ENCODE data around the gene RAPGEF1.

Gene RAPGEF1

DNA sequence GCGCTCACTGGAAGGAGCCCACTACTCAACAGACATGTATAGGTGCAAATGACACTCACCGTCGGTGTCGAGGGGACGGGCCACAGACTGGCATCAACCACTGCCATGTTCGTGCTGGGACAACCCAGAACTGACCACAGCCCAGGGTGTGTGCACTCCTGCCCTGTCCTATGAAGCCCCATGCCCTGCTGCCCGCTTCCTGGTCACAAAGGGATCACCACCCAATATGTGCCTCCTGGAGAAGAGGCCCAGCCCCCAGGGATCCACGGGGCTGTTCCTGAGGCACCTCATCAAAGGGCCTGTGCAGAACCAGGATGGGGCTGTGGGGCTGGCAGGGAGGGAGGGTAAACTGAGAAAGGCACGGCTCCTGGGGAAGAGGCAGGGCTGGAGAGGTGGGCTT, 151.5 kb downstream of the RAPGEF1 start:
- DNase-seq = no peak
- no peak overlapping the region for H3K9ac ChIP-seq (ENCODE audit: low read length)
- H3K9me2 ChIP-seq (replicated peaks; ENCODE audit: insufficient read depth, low read length) = no peaks in the 10 kb centered on the region
- no peaks in the 10 kb centered on the region for H4K20me1 ChIP-seq (ENCODE audit: insufficient read depth, low read length)
- no peak overlapping the region for H2AFZ ChIP-seq (ENCODE audit: low read length)
- no peaks in the 10 kb centered on the region for H3F3A ChIP-seq (ENCODE audit: insufficient read depth, low read length)
- H3K27ac ChIP-seq (ENCODE audit: low read length) = no peak overlapping the region
- no peak overlapping the region for H3K4me3 ChIP-seq (ENCODE audit: low read length)
- no peaks in the 10 kb centered on the region for H3K4me1 ChIP-seq (ENCODE audit: low read length)
- H3K79me2 ChIP-seq (ENCODE audit: low read length) = no peaks in the 10 kb centered on the region
- no peak overlapping the region for H3K4me2 ChIP-seq (ENCODE audit: low read depth, low read length)
- 0 out of 2 replicates have a peak, but pooled peaks cover 8% of the 10 kb centered on the region for H3K36me3 ChIP-seq (replicated peaks; ENCODE audit: insufficient read depth, low read length)
- no peaks in the 10 kb centered on the region for H3K9me3 ChIP-seq (replicated peaks; ENCODE audit: insufficient read depth, low read length)
- no peaks in the 10 kb centered on the region for H3K27me3 ChIP-seq (replicated peaks; ENCODE audit: insufficient read depth, low read length)
- TF ChIP-seq EZH2phosphoT487 (IDR thresholded peaks at IDR 0.05; ENCODE audit: low read length) (no peak), EZH2 (optimal IDR thresholded peaks at IDR 0.05; ENCODE audit: low read depth, low read length) (no peak)
- TF ChIP-seq, protein P1, sequence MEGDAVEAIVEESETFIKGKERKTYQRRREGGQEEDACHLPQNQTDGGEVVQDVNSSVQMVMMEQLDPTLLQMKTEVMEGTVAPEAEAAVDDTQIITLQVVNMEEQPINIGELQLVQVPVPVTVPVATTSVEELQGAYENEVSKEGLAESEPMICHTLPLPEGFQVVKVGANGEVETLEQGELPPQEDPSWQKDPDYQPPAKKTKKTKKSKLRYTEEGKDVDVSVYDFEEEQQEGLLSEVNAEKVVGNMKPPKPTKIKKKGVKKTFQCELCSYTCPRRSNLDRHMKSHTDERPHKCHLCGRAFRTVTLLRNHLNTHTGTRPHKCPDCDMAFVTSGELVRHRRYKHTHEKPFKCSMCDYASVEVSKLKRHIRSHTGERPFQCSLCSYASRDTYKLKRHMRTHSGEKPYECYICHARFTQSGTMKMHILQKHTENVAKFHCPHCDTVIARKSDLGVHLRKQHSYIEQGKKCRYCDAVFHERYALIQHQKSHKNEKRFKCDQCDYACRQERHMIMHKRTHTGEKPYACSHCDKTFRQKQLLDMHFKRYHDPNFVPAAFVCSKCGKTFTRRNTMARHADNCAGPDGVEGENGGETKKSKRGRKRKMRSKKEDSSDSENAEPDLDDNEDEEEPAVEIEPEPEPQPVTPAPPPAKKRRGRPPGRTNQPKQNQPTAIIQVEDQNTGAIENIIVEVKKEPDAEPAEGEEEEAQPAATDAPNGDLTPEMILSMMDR (IDR thresholded peaks at IDR 0.05; ENCODE audit: low read length) = no peak

DNA sequence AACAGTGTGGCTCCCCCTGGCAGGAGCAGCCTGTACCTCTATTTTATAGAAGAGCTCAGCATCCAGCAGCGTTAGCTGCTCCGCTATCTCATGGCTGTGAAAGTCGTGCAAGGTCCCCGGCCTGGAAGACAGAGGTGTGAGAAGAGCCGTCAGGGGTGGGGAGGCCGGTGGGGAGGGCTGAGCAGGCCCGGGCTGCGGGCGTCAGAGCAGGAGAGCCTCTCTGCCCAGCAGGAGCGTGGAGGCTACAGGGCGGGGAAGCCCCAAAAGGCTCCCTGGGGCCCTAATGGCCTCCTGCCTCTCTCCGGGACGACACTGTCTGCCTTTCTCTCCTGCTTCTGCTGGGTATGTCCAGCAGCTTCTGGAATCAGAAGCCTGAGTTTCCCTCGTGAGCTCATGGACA, 152.0 kb downstream of the RAPGEF1 start:
- no peaks in the 10 kb centered on the region for H3F3A ChIP-seq (ENCODE audit: insufficient read depth, low read length)
- no peak overlapping the region for H3K4me3 ChIP-seq (ENCODE audit: low read length)
- TF ChIP-seq, protein P1 (IDR thresholded peaks at IDR 0.05; ENCODE audit: low read length) = no peak
- no peak for TF ChIP-seq EZH2 (optimal IDR thresholded peaks at IDR 0.05; ENCODE audit: low read depth, low read length)
- TF ChIP-seq EZH2phosphoT487 (IDR thresholded peaks at IDR 0.05; ENCODE audit: low read length) = no peak
- H3K4me1 ChIP-seq (ENCODE audit: low read length) = no peaks in the 10 kb centered on the region
- H3K79me2 ChIP-seq (ENCODE audit: low read length) = no peaks in the 10 kb centered on the region
- no peaks in the 10 kb centered on the region for H3K9me3 ChIP-seq (replicated peaks; ENCODE audit: insufficient read depth, low read length)
- no peaks in the 10 kb centered on the region for H4K20me1 ChIP-seq (ENCODE audit: insufficient read depth, low read length)
- H3K27ac ChIP-seq (ENCODE audit: low read length) = no peak overlapping the region
- H2AFZ ChIP-seq (ENCODE audit: low read length) = no peak overlapping the region
- no peaks in the 10 kb centered on the region for H3K27me3 ChIP-seq (replicated peaks; ENCODE audit: insufficient read depth, low read length)
- no peak for DNase-seq
- no peaks in the 10 kb centered on the region for H3K9me2 ChIP-seq (replicated peaks; ENCODE audit: insufficient read depth, low read length)
- H3K4me2 ChIP-seq (ENCODE audit: low read depth, low read length) = no peak overlapping the region
- H3K36me3 ChIP-seq (replicated peaks; ENCODE audit: insufficient read depth, low read length) = peaks cover 8% of the 10 kb centered on the region; the same call in 1 of the 2 replicates
- H3K9ac ChIP-seq (ENCODE audit: low read length) = no peak overlapping the region

DNA sequence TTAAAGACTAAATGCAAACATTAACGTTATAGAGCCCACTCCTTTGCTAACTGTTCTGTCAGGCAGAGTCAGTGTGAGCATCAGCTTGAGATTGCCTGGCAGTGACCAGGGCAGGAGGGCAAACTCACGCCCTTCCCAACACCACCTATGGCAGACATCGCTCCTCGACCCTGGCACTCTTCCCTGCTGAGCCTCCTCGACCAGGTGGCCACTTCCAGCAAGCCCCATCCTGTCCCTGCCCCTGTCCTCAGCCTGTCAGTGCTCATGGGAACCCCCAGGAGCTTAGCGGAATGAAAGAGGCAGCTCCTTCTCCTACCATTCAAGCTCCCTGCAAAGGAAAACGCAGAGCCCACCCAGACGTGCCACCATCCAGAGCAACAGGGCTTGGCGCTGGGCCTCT, 152.5 kb downstream of the RAPGEF1 start:
- H3K9ac ChIP-seq (ENCODE audit: low read length) = no peak overlapping the region
- no peaks in the 10 kb centered on the region for H3K9me2 ChIP-seq (replicated peaks; ENCODE audit: insufficient read depth, low read length)
- no peak overlapping the region for H2AFZ ChIP-seq (ENCODE audit: low read length)
- no peaks in the 10 kb centered on the region for H3F3A ChIP-seq (ENCODE audit: insufficient read depth, low read length)
- TF ChIP-seq, protein P1 (IDR thresholded peaks at IDR 0.05; ENCODE audit: low read length) = no peak
- TF ChIP-seq EZH2phosphoT487 (IDR thresholded peaks at IDR 0.05; ENCODE audit: low read length) (no peak), EZH2 (optimal IDR thresholded peaks at IDR 0.05; ENCODE audit: low read depth, low read length) (no peak)
- no peaks in the 10 kb centered on the region for H3K4me1 ChIP-seq (ENCODE audit: low read length)
- no peak overlapping the region for H3K27ac ChIP-seq (ENCODE audit: low read length)
- no peaks in the 10 kb centered on the region for H3K27me3 ChIP-seq (replicated peaks; ENCODE audit: insufficient read depth, low read length)
- no peaks in the 10 kb centered on the region for H3K79me2 ChIP-seq (ENCODE audit: low read length)
- DNase-seq = no peak
- H3K4me3 ChIP-seq (ENCODE audit: low read length) = no peak overlapping the region
- H3K4me2 ChIP-seq (ENCODE audit: low read depth, low read length) = no peak overlapping the region
- no peaks in the 10 kb centered on the region for H4K20me1 ChIP-seq (ENCODE audit: insufficient read depth, low read length)
- no peaks in the 10 kb centered on the region for H3K9me3 ChIP-seq (replicated peaks; ENCODE audit: insufficient read depth, low read length)
- peaks cover 8% of the 10 kb centered on the region; the same call in 1 of the 2 replicates for H3K36me3 ChIP-seq (replicated peaks; ENCODE audit: insufficient read depth, low read length)
